ENCODE measurements around the gene HRK.

Gene HRK

GRCh38 chr12:116867523-116867922 is 13.7 kb downstream of the HRK start:
- DNase-seq (ENCODE audit: low read depth in 2 of 2) = no peak

- no peak for DNase-seq (ENCODE audit: low read depth in 2 of 2)
These were observed 16.7 kb downstream of the HRK start for GRCh38 chr12:116864371-116865160.

GRCh38 chr12:116863275-116863767 is 17.9 kb downstream of the HRK start:
- no peak for DNase-seq (ENCODE audit: low read depth in 2 of 2)

GRCh38 chr12:116862167-116862566 is 19.1 kb downstream of the HRK start:
- DNase-seq (ENCODE audit: low read depth in 2 of 2) = no peak

- DNase-seq (ENCODE audit: low read depth in 2 of 2) = no peak
These were observed 19.9 kb downstream of the HRK start for GRCh38 chr12:116861320-116861719.

GRCh38 chr12:116860263-116860662 is 21.0 kb downstream of the HRK start:
- no peak for DNase-seq (ENCODE audit: low read depth in 2 of 2)

GRCh38 chr12:116859079-116859478 is 22.2 kb downstream of the HRK start:
- no peak for DNase-seq (ENCODE audit: low read depth in 2 of 2)

- no peak for DNase-seq (ENCODE audit: low read depth in 2 of 2)
These were observed 24.5 kb downstream of the HRK start for GRCh38 chr12:116856729-116857128.

- DNase-seq (ENCODE audit: low read depth in 2 of 2) = no peak
These were observed 25.3 kb downstream of the HRK start for GRCh38 chr12:116855744-116856470.

GRCh38 chr12:116853507-116853906 is 27.7 kb downstream of the HRK start:
- DNase-seq (ENCODE audit: low read depth in 2 of 2) = no peak

- no peak for DNase-seq (ENCODE audit: low read depth in 2 of 2)
These were observed 28.9 kb downstream of the HRK start for GRCh38 chr12:116852303-116852702.

GRCh38 chr12:116849216-116849615 is 32.0 kb downstream of the HRK start:
- DNase-seq (ENCODE audit: low read depth in 2 of 2) = no peak

- no peak for DNase-seq (ENCODE audit: low read depth in 2 of 2)
These were observed 38.2 kb downstream of the HRK start for GRCh38 chr12:116843085-116843484.

- no peak for DNase-seq (ENCODE audit: low read depth in 2 of 2)
These were observed 41.9 kb downstream of the HRK start for GRCh38 chr12:116839287-116839830.

GRCh38 chr12:116838365-116838764 is 42.9 kb downstream of the HRK start:
- no peak for DNase-seq (ENCODE audit: low read depth in 2 of 2)

- no peak for DNase-seq (ENCODE audit: low read depth in 2 of 2)
These were observed 44.1 kb downstream of the HRK start for GRCh38 chr12:116837097-116837496.

GRCh38 chr12:116835484-116835883 is 45.8 kb downstream of the HRK start:
- no peak for DNase-seq (ENCODE audit: low read depth in 2 of 2)

GRCh38 chr12:116833474-116833873 is 47.8 kb downstream of the HRK start:
- no peak for DNase-seq (ENCODE audit: low read depth in 2 of 2)

- no peak for DNase-seq (ENCODE audit: low read depth in 2 of 2)
These were observed 48.9 kb downstream of the HRK start for GRCh38 chr12:116832353-116832752.

GRCh38 chr12:116827432-116827831 is 53.8 kb downstream of the HRK start:
- no peak for DNase-seq (ENCODE audit: low read depth in 2 of 2)

- DNase-seq (ENCODE audit: low read depth in 2 of 2) = no peak
These were observed 60.0 kb downstream of the HRK start for GRCh38 chr12:116821291-116821690.

GRCh38 chr12:116820064-116820656 is 61.1 kb downstream of the HRK start:
- no peak for DNase-seq (ENCODE audit: low read depth in 2 of 2)

Measured in stimulated activated CD8-positive, alpha-beta memory T cell treated with anti-CD3 and anti-CD28 coated beads, Interleukin-7, amount 100 ng/mL, for 4 hours (primary cell).